SKM-1 treated with dmso at 0.1 percent for 144 hours (cell line): ENCODE data around the gene RUFY3.
"Not testable (repeated sequence)": the region's sequence is repeated elsewhere in the genome, so short reads cannot be mapped to it uniquely, and the experiment has no call there.

Experiments
- DNase-seq: peaks from one replicate; lab custom pipeline; 2025; ENCODE audit not compliant: unreplicated experiment; lab: John Stamatoyannopoulos, UW

RUFY3 gene

DNA sequence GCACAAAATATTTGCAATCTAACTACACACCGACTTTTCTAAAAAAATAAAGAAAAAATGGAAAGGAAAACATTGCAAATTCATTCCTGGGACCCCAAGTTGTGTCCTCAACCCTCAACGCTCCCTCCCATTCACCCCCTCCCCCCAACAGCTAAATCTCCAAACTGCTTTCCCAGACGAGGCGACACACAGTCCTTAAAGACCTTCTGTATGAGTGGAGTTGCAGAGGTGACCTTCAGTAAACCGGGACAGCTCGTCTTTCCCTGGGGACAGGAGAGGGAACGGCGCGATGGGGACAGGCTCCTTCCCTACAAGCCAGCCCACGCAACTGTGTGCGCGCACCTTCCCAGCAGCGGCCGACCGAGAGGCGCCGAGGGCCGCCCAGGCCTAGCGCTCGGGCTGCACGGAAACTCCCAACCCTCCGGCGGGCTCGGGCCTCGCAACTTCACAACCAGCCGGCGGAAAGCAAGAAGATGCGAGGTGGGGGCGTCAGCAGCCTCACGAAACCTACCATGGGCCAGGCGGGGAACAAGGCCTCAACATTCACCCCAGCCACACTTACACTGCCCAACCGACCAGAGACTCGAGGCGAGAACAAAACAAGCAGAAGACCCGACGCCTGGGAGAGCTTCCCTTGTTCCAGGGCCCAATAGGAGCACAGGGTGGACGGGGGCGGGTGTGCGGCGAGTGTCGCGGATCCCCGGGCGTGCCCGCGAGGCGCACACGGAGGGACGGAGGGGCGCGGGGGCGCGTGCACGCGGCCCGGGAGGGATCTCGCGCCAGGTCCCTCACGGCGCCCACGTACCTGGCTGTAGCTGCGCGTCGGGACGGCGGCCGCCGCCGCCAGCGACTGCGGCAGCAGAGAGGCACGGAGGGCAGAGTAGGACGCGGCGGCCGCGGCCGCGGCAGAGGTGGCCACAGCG, 117.2 kb downstream of the RUFY3 start:
- peak; percentile 58 for DNase-seq

DNA sequence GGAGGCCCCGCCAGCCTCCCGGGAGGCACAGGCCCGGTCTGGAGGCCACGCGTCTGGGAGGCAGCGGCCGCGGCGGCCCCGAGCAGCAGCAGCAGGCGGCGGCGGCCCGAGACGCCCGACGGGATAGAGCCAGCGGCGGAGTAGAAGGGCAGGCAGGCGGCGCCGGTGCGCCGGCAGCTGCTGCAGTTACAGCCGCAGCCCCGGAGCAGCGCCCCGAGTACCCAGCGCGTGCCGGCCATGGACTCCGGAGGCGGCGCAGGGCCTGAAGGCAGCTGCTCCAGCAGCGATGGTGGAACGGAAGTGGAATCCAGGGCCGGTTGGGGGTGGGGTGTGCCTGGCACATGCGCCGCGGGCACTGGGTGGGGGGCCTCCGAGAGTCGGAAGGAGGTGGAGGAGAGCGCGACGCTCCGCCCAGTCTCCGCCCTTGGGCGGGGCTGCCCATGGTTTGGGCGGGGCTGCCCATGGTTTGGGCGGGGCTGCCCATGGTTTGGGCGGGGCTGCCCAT, 117.9 kb downstream of the RUFY3 start, which contains the start of gene GRSF1:
Gene GRSF1 (minus strand): TSS at position 302 of the 505 bp plus-strand sequence. CDS start 63 bp downstream, at position 239.
- peak; percentile 81 for DNase-seq

DNA sequence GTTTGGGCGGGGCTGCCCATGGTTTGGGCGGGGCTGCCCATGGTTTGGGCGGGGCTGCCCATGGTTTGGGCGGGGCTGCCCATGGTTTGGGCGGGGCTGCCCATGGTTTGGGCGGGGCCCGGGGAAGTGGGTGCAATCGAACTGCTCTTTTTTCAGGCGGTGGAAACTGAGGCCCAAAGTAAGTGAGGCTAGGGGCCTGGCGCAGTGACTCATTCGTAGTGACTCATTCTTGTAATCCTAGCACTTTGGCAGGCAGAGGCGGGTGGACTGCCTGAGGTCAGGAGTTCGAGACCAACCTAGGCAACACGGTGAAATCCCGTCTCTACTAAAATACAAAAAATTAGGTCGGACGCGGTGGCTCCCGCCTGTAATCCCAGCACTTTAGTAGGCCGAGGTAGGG, 118.4 kb downstream of the RUFY3 start:
- DNase-seq = peak; percentile 43

DNA sequence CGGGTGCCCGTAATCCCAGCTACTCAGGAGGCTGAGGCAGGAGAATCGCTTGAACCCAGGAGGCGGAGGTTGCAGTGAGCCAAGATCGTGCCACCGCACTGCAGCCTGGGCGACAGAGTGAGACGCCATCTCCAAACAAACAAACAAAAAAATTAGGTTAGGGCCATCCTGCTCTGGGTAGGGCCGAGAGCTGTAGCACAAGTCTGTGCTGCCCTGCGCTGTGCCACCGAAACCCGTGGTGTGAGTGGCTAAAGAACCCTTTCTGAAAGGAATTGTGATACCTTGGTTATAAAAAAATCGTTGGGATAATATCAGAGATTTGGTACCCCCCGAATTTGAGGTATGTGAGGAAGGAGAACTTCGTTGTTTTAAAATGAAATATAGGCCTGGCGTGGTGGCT, 118.9 kb downstream of the RUFY3 start:
- not testable (repeated sequence) for DNase-seq

DNA sequence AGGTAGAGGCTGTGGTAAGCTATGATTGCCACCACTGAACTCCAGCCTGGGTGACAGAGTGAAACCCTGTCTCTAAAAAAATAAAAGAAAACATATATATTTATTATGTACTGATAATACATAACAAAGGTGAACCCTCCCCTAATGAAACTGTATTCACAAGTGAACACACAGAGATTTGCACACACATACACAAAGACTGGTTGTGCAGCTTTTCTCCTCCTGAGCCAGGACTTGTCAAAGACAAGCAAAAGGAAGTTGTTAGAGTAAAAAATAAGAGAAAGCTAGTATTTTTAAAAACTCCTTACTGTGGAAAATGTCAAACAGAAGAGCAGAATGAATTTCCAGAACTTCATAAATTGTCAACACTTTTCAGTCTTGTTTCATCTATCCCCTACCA, 119.4 kb downstream of the RUFY3 start:
- DNase-seq = no peak

DNA sequence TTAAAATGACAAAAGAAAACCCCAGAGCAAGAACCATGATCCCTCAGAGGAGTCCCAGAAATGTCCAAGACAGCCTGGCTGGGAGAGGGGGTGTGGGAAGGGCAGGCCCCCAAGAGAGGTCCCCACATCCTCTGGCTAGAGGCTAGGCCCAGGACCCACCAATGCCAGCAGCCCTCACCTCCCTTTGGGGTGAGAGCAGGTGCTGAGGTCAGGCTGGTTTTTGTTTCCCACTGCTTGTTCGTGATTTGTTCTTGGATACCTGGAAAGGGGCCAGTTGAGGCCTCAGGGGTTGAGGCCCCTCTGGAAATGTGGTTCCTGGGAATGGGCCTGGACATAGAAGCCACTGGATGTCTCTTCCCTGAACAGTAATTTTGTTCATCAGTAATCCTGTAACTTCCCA, 120.2 kb downstream of the RUFY3 start:
- no peak for DNase-seq

DNA sequence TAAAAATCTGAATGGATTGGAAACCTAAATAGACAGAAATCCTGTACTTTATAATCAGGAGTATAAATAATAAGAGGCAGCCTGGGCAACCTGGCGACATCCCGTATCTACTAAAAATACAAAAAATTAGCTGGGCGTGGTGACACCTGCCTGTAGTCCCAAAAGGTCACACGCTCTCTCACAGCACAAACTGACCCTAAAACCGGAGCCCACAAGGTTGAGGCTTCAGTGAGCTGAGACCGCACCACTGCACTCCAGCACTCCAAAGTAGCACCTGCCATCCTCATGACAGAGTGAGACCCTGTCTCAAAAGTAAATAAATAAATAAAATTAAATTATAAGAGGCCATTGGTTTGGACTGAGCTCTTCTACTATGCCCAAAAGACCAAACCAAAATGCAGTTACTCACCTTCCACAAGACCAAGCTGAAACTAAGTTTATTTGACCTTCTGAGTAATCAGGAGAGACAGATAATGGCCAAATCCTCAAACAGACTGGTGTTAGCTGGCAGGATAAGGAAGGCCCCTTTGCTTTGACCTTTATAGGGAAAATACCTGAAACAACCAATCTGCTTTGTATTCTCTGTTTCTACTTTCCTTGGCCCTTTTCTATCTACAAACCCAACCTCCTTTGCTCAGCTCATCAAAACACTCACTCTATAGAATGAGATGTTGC, 121.1 kb downstream of the RUFY3 start:
- DNase-seq = no peak

DNA sequence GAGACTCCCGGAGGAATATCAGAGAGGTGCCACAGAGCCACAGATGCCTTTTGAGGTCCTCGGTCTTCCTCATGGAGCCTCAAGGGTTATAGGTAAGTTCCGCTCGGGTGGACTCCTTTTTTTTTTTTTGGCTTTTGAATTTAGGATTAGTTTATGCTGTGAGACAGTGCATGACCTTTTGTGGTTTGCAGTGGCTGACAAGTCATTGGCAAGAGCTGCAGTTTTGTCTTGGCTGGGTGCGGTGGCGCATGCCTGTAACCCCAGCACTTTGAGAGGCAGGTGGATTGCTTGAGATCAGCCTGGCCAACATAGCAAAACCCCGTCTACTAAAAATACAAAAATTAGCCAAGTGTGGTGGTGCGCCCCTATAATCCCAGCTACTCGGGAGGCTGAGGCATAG, 122.4 kb downstream of the RUFY3 start:
- no peak for DNase-seq

DNA sequence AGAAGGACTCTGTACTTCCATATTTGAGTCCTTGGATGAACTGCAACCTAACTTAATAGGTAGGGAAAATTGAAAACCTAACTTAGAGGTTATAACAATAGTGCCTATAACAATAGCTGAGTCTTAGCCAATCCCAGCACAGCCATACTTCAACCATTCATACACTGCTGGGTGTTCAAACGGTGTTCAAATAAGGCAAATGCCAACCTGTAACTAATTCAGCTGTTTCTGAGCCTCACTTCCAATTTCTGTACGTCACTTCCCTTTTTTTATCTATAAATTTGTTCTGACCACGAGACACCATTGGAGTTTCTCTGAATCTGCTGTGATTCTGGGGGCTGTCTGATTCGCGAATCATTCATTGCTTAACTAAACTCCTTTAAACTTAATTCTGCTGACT, 127.5 kb downstream of the RUFY3 start:
- DNase-seq = peak; percentile 32

DNA sequence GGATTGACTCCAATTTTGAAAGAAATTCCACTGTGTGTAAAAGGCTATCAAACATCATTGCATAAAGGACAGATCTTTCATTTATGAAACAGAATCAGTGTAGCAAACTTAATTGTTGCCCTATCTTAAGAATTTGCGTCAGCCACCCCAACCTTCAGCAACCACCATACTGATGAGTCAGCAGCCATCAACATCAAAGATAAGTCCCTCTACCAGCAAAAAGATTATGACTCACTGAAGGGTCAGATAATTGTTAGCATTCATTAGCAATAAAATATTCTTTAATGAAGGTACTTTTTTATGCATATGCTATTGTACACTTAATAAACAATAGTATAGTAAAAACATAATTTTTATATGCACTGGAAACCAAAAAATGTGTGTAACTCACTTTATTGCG, 133.7 kb downstream of the RUFY3 start:
- DNase-seq = no peak
